ENCODE measurements around the gene IGF1R.

IGF1R gene

GRCh38 chr15:98753726-98754656, 105.7 kb downstream of the IGF1R start:
- DNase-seq, result no peak

GRCh38 chr15:98754657-98755022, 106.3 kb downstream of the IGF1R start:
- DNase-seq, result no peak

- DNase-seq, result no peak
These were observed 106.8 kb downstream of the IGF1R start for GRCh38 chr15:98755138-98755537.

GRCh38 chr15:98755781-98756180, 107.4 kb downstream of the IGF1R start:
- no peak for DNase-seq

- DNase-seq, result no peak
These were observed 109.9 kb downstream of the IGF1R start for GRCh38 chr15:98758224-98758623.

- DNase-seq, result no peak
These were observed 110.9 kb downstream of the IGF1R start for GRCh38 chr15:98759277-98759676.

GRCh38 chr15:98760112-98760826, 111.9 kb downstream of the IGF1R start:
- peak; percentile 88 for DNase-seq

- no peak for DNase-seq
These were observed 112.6 kb downstream of the IGF1R start for GRCh38 chr15:98760975-98761374.

GRCh38 chr15:98763179-98763578, 114.8 kb downstream of the IGF1R start:
- DNase-seq, result no peak

GRCh38 chr15:98764291-98764690, 116.0 kb downstream of the IGF1R start:
- no peak for DNase-seq

GRCh38 chr15:98765610-98766009, 117.3 kb downstream of the IGF1R start:
- DNase-seq, result no peak

GRCh38 chr15:98767692-98768091, 119.4 kb downstream of the IGF1R start:
- DNase-seq, result no peak

- DNase-seq, result no peak
These were observed 121.5 kb downstream of the IGF1R start for GRCh38 chr15:98769867-98770266.

- DNase-seq, result no peak
These were observed 122.6 kb downstream of the IGF1R start for GRCh38 chr15:98770984-98771383.

GRCh38 chr15:98771541-98771940, 123.2 kb downstream of the IGF1R start:
- no peak for DNase-seq

GRCh38 chr15:98772895-98773294, 124.6 kb downstream of the IGF1R start:
- DNase-seq, result no peak

GRCh38 chr15:98773616-98774015, 125.3 kb downstream of the IGF1R start:
- DNase-seq, result no peak

GRCh38 chr15:98774756-98775497, 126.6 kb downstream of the IGF1R start:
- no peak for DNase-seq

GRCh38 chr15:98775498-98776230, 127.3 kb downstream of the IGF1R start:
- DNase-seq, result no peak

- peak; percentile 77 for DNase-seq
These were observed 128.4 kb downstream of the IGF1R start for GRCh38 chr15:98776607-98777281.

GRCh38 chr15:98777426-98777825, 129.1 kb downstream of the IGF1R start:
- DNase-seq, result no peak

Data from DMS79 (cell line).